GM12874 (cell line): Measurements from ENCODE around the gene GUCA2B.

ENCODE experiments used
- TF ChIP-seq, protein P1 (sequence below): IDR thresholded peaks from 2 replicates; pipeline ENCODE4 v1.5.1; 2011; ENCODE audit warnings: low read depth, mild to moderate bottlenecking, control low read depth, low read length, moderate library complexity; ENCODE audit not compliant: insufficient read depth

Gene GUCA2B

GRCh38 chr1:42162181-42162580, 9.0 kb downstream of the GUCA2B start:
- TF ChIP-seq, protein P1, sequence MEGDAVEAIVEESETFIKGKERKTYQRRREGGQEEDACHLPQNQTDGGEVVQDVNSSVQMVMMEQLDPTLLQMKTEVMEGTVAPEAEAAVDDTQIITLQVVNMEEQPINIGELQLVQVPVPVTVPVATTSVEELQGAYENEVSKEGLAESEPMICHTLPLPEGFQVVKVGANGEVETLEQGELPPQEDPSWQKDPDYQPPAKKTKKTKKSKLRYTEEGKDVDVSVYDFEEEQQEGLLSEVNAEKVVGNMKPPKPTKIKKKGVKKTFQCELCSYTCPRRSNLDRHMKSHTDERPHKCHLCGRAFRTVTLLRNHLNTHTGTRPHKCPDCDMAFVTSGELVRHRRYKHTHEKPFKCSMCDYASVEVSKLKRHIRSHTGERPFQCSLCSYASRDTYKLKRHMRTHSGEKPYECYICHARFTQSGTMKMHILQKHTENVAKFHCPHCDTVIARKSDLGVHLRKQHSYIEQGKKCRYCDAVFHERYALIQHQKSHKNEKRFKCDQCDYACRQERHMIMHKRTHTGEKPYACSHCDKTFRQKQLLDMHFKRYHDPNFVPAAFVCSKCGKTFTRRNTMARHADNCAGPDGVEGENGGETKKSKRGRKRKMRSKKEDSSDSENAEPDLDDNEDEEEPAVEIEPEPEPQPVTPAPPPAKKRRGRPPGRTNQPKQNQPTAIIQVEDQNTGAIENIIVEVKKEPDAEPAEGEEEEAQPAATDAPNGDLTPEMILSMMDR, result no peak

DNA sequence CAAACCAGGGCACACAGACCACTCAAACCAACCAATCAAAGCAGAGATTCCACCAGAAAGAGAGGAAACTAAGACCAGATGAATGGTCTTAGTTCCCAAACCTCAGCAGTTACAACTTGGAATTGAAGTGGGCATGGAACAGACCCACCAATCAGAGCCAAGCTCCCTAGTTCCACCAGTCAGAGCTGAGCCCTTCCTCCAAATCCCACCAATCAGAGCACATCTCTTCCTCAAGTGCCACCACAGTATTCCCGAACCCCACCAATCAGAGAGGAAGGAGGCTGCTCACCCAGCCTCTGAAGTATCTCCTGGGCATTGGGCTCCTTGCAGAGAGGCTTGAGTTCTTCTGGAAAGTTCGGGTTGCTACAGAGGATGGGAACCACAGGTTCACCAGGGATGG, 9.9 kb downstream of the GUCA2B start:
- TF ChIP-seq, protein P1, result no peak

DNA sequence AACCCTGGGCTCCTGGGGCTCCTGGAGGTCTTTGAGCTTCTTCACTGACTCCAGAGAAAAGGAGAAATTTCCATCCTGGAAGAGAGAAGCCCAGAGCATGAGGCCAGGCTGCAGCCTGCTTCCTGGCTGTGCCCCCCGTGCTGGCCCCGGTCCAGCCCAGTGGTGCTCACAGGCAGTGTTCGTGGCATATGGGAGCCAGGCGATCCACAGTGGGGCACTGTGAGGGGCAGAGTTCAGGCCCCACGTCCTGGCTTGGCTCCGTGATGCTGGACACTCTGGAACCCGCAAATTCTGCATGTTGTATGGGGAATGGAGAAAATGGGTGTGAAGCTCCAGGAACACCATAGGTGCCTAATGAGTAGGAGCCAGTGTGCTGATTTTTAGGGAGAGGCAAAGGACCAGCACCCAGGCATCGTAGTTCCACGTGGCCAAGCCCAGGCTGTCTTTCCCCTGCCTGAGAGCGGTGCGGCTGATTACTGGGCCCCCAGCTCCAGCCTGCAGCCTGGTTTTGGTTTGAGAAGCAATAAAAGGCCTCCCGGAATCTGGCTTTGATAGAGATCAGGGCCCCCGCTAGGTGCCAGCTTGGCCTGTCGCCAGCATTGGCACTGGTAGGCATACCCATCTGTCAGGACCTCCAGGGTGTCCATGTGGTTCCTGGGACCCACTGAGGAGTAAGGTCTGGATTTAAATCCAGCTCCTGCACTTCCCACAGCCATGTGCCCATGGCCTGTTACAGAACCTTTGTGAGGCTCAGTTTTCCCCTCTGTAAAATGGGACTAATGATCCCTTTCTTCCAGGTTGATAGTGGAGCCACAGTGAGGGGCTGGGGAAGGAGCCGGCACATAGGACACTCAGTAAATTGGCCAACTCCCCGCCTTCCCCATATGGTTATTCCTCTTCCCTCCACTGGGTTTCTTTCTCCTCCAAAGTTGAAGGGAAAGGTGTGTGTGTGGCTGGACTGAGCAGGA, 10.6 kb downstream of the GUCA2B start:
- TF ChIP-seq, protein P1, result no peak

- TF ChIP-seq, protein P1, result no peak
Measured at GRCh38 chr1:42164551-42165420, 11.6 kb downstream of the GUCA2B start, which contains the start of gene GUCA2A. GUCA2A (minus strand) TSS chr1:42164745; CDS start chr1:42164712, 33 bp downstream.

DNA sequence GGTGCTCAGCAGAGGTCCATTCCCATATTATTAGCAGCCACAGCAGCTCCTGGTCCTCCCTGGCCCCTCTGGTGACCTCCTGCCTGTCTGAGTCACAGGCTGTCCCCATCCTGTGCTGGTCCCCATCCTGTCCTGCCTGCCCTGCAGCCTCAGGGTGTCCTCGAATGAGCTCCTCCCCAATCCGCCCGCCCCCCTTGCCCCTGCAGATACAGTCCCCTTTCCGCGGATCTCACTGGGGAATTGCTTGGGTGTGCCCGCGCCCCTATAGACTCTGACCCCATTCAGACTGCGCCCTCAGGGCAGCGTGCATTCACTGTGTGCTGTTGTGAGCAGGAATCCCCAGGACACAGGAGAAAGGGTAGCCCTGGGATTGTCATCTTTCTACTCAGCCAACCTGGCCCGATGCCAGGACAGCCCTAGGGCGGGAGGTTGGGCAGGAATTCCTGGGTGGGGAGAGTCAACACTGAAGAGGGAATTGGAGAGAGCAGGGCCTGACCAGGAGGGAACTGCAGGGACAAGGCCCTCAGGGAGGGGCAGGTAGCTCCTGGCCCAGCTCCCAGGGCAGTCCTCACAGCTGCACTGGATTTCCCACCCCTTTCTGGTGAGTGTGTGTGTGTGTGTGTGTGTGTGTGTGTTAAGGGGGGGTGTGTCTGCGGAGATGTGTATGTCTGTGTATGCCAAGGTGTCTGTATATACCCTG, 12.5 kb downstream of the GUCA2B start:
- TF ChIP-seq, protein P1, result no peak

DNA sequence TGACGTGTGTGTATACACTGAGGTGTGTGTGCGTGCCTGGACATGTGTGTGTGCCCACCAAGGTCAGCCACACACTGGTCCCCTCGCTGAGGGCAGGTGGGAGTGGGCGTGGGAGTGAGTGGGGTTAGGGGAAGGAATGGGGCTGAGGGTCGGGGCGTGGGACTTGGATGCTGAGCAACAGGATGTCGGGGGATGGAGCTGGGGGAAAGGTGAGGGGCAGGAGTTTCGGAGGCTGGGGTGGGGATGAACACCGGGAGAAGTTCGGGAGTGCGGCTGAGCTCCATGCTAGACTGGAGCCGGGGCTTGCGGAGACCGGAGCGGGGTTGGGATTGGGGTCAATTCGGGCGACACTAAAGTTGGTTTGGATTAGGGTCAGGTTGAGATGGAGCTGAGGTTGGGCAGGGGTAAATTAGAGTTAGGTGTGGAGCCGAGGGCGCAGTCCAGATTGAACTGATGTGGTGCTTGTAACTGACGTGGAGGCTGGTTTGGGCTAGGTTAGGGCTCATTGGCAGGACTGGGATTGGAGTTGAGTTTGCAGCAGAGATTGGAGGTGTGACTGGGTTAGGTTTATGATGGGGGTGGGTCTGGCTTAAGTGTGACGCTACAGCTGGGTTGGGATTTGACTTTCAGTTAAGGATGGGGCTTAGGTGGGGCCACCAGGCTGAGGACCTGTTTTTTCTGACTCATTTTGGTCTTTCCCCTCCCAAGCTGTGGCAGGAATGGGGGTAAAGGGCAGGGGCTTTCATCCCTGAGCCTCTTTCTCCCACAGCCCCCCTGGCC, 14.6 kb downstream of the GUCA2B start:
- TF ChIP-seq, protein P1, result no peak
